ENCODE results near the gene ZNF618. TPM values are rescaled to one million over a fixed set of nuclear protein-coding genes. Genes with fewer than 3 reads are reported as not detected.

ZNF618 gene
- polyA plus RNA-seq, 1 of the 3 experiments (the other 2 are of a cell fraction) = 6.2 TPM

DNA sequence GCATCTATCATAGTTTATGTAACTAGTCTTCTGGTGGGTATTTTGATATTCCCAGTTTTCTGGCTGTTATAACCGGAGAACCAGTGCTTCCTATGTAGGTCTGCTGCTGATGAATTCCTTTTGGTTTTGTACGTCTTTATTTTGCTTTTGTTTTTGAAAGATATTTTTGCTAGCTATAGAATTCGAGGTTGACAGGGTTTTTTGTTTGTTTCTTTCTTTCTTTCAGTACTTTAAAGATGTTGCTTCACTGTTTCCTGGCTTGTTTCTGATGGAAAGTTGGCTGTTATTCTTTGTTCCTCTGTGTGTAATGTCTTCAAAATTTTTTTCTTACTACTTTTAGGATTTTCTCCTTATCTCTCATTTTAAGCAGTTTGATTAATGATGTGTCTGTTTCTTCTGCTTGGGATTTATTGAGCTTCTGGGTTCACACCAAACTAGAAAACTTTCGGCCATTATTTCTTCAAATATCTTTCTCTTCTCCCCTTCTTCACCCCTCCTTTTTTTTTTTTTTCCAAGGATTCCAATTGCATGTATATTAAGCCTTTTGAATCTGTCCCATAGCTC, 27.5 kb downstream of the ZNF618 start:
- no peaks in the 10 kb centered on the region for H3F3A ChIP-seq (replicated peaks; ENCODE audit: insufficient read depth)
- H3K27me3 ChIP-seq (ENCODE audit: insufficient read depth) = no peaks in the 10 kb centered on the region
- H3K9me3 ChIP-seq = peaks cover 5% of the 10 kb centered on the region; the same call in 1 of the 2 replicates
- H3K4me3 ChIP-seq (ENCODE audit: low read depth in 2 of 2, low read length in 1 of 2) = no peak overlapping the region
- 89% methylated on average over 4 of the region's 4 CpGs for WGBS (ENCODE audit: low lambda C conversion rate)
- H3K9ac ChIP-seq = no peak overlapping the region
- H3K4me1 ChIP-seq (ENCODE audit: control insufficient read depth in 1 of 2, insufficient read depth in 2 of 2, low read depth in 1 of 2, low read length in 1 of 2) = no peaks in the 10 kb centered on the region; a peak in 1 of 4 replicates
- CTCF ChIA-PET = no interaction called here
- DNase-seq = no peak
- POLR2A ChIA-PET = no interaction called here
- peaks cover 7 to 25% of the 10 kb centered on the region in 2 experiments for H3K36me3 ChIP-seq (replicated peaks in 1 of 2; ENCODE audit: control insufficient read depth in 1 of 2, insufficient read depth in 2 of 2, low read length in 1 of 2)
- no peaks in the 10 kb centered on the region for H3K9me2 ChIP-seq
- peaks cover 25% of the 10 kb centered on the region; the same call in 1 of the 2 replicates for H4K20me1 ChIP-seq (ENCODE audit: insufficient read depth)
- H3K4me2 ChIP-seq = no peak overlapping the region
- no peak overlapping the region for H2AFZ ChIP-seq (ENCODE audit: low read depth)
- H3K27ac ChIP-seq (ENCODE audit: low read depth in 2 of 2, low read length in 1 of 2) = no peak overlapping the region
- TF ChIP-seq MXI1 (IDR thresholded peaks at IDR 0.05; ENCODE audit: low read depth, low read length) (no peak), TAF1 (IDR thresholded peaks at IDR 0.05; ENCODE audit: borderline replicate concordance, low read depth, low read length) (no peak), YY1 (IDR thresholded peaks at IDR 0.05; ENCODE audit: low read depth) (no peak), NFIC (IDR thresholded peaks at IDR 0.05; ENCODE audit: borderline replicate concordance) (no peak)
- TF ChIP-seq, protein P1, sequence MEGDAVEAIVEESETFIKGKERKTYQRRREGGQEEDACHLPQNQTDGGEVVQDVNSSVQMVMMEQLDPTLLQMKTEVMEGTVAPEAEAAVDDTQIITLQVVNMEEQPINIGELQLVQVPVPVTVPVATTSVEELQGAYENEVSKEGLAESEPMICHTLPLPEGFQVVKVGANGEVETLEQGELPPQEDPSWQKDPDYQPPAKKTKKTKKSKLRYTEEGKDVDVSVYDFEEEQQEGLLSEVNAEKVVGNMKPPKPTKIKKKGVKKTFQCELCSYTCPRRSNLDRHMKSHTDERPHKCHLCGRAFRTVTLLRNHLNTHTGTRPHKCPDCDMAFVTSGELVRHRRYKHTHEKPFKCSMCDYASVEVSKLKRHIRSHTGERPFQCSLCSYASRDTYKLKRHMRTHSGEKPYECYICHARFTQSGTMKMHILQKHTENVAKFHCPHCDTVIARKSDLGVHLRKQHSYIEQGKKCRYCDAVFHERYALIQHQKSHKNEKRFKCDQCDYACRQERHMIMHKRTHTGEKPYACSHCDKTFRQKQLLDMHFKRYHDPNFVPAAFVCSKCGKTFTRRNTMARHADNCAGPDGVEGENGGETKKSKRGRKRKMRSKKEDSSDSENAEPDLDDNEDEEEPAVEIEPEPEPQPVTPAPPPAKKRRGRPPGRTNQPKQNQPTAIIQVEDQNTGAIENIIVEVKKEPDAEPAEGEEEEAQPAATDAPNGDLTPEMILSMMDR (IDR thresholded peaks at IDR 0.05) = no peak
- TF ChIP-seq, protein P2, sequence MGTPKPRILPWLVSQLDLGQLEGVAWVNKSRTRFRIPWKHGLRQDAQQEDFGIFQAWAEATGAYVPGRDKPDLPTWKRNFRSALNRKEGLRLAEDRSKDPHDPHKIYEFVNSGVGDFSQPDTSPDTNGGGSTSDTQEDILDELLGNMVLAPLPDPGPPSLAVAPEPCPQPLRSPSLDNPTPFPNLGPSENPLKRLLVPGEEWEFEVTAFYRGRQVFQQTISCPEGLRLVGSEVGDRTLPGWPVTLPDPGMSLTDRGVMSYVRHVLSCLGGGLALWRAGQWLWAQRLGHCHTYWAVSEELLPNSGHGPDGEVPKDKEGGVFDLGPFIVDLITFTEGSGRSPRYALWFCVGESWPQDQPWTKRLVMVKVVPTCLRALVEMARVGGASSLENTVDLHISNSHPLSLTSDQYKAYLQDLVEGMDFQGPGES (IDR thresholded peaks at IDR 0.05; ENCODE audit: low read depth, low read length) = no peak
- peaks cover 89% of the 10 kb centered on the region for H3K79me2 ChIP-seq (ENCODE audit: insufficient read depth)

DNA sequence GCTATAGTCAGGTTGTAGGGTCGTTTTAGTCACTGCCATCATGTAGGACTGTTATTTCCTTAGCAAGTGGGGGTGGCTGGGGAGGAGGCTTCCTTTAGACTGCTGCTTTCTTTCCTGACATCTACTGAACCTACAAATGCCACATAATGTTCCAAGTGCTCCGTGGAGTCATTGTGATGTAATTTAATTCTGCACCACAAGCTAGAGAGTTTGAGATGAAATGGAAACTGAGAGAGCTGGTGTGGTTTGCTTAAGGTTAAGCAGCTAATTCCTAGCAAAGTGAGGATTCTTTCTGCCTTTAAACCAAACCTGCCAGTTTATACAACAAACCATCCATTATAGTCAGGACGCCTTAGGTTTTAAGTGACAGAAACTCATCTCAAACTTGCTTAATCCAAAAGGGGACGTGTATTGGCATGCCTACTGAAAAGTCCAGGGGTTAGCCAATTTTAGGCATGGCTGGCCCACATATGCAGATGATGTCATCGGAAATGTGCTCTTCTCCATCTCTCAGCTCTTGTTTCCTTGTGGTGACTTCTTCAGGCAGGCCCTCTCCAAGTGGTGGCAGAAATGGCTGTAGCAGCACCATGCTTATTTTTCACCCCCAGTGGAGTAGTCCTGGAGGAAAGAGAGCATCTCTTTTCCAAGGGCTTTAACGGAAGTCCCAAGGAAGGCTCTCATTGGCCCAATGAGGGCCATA, 30.5 kb downstream of the ZNF618 start:
- no peak for TF ChIP-seq RCOR1 (IDR thresholded peaks at IDR 0.05; ENCODE audit: low read length)
- TF ChIP-seq GATA2 (CRISPR knock-in tag; IDR thresholded peaks at IDR 0.05) = no peak
- no peak for TF ChIP-seq MEF2A (IDR thresholded peaks at IDR 0.05; ENCODE audit: borderline replicate concordance, low read depth)
- TF ChIP-seq, protein P3, sequence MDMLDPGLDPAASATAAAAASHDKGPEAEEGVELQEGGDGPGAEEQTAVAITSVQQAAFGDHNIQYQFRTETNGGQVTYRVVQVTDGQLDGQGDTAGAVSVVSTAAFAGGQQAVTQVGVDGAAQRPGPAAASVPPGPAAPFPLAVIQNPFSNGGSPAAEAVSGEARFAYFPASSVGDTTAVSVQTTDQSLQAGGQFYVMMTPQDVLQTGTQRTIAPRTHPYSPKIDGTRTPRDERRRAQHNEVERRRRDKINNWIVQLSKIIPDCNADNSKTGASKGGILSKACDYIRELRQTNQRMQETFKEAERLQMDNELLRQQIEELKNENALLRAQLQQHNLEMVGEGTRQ (IDR thresholded peaks at IDR 0.05; ENCODE audit: borderline replicate concordance, low read depth, low read length) = no peak
- TF ChIP-seq RFX5 (IDR thresholded peaks at IDR 0.05; ENCODE audit: low read length) = no peak
- TF ChIP-seq POLR2AphosphoS5 (IDR thresholded peaks at IDR 0.05; ENCODE audit: low read depth, low read length) = no peak
- TF ChIP-seq, protein P4, sequence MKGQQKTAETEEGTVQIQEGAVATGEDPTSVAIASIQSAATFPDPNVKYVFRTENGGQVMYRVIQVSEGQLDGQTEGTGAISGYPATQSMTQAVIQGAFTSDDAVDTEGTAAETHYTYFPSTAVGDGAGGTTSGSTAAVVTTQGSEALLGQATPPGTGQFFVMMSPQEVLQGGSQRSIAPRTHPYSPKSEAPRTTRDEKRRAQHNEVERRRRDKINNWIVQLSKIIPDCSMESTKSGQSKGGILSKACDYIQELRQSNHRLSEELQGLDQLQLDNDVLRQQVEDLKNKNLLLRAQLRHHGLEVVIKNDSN (IDR thresholded peaks at IDR 0.05; ENCODE audit: borderline replicate concordance, low read depth) = no peak
- TF ChIP-seq TCF12 (IDR thresholded peaks at IDR 0.05) = no peak
- no peak for TF ChIP-seq YY1 (IDR thresholded peaks at IDR 0.05; ENCODE audit: low read depth)
- no peak for TF ChIP-seq CHD2 (IDR thresholded peaks at IDR 0.05; ENCODE audit: low read length, partially characterized antibody)
- TF ChIP-seq TAF1 (IDR thresholded peaks at IDR 0.05; ENCODE audit: borderline replicate concordance, low read depth, low read length) = no peak
- no peak for TF ChIP-seq RAD21 (IDR thresholded peaks at IDR 0.05; ENCODE audit: low read length)
- TF ChIP-seq FOXJ3 (CRISPR knock-in tag; IDR thresholded peaks at IDR 0.05) = no peak
- no peak for TF ChIP-seq EZH2phosphoT487 (IDR thresholded peaks at IDR 0.05; ENCODE audit: borderline replicate concordance, low read depth)
- TF ChIP-seq FOXM1 (IDR thresholded peaks at IDR 0.05; ENCODE audit: low read depth) = no peak
- TF ChIP-seq, protein P5, sequence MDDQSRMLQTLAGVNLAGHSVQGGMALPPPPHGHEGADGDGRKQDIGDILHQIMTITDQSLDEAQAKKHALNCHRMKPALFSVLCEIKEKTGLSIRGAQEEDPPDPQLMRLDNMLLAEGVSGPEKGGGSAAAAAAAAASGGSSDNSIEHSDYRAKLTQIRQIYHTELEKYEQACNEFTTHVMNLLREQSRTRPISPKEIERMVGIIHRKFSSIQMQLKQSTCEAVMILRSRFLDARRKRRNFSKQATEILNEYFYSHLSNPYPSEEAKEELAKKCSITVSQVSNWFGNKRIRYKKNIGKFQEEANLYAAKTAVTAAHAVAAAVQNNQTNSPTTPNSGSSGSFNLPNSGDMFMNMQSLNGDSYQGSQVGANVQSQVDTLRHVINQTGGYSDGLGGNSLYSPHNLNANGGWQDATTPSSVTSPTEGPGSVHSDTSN (IDR thresholded peaks at IDR 0.05) = no peak
- peaks cover 88% of the 10 kb centered on the region for H3K79me2 ChIP-seq (ENCODE audit: insufficient read depth)
- no peak overlapping the region for H3K9ac ChIP-seq
- peaks cover 3% of the 10 kb centered on the region for H3F3A ChIP-seq (replicated peaks; ENCODE audit: insufficient read depth)
- H2AFZ ChIP-seq (ENCODE audit: low read depth) = no peak overlapping the region
- H3K9me3 ChIP-seq = peaks cover 5% of the 10 kb centered on the region; the same call in 1 of the 2 replicates
- ChIA-PET CTCF (interaction anchor here (1.2 kb wide), 1 partner anchor 9 kb away, joined by 3 read pairs; no protein-coding TSS in a partner anchor), POLR2A (no interaction called here)
- no peak for DNase-seq
- H3K9me2 ChIP-seq = no peaks in the 10 kb centered on the region
- no peak overlapping the region for H3K4me3 ChIP-seq (ENCODE audit: low read depth in 2 of 2, low read length in 1 of 2)
- H3K36me3 ChIP-seq (replicated peaks in 1 of 2; ENCODE audit: control insufficient read depth in 1 of 2, insufficient read depth in 2 of 2, low read length in 1 of 2) = peaks cover 4 to 24% of the 10 kb centered on the region in 2 experiments
- H3K4me2 ChIP-seq = no peak overlapping the region
- peaks cover 34% of the 10 kb centered on the region for H4K20me1 ChIP-seq (ENCODE audit: insufficient read depth)
- H3K4me1 ChIP-seq (ENCODE audit: control insufficient read depth in 1 of 2, insufficient read depth in 2 of 2, low read depth in 1 of 2, low read length in 1 of 2) = no peaks in the 10 kb centered on the region
- 90% methylated on average over 6 of the region's 6 CpGs for WGBS (ENCODE audit: low lambda C conversion rate)
- no peak overlapping the region for H3K27ac ChIP-seq (ENCODE audit: low read depth in 2 of 2, low read length in 1 of 2)
- no peaks in the 10 kb centered on the region for H3K27me3 ChIP-seq (ENCODE audit: insufficient read depth)
